ENCODE measurements around the gene CTBS. TPM values are rescaled to one million over a fixed set of nuclear protein-coding genes. Genes with fewer than 3 reads are reported as not detected.

CTBS gene, protein sequence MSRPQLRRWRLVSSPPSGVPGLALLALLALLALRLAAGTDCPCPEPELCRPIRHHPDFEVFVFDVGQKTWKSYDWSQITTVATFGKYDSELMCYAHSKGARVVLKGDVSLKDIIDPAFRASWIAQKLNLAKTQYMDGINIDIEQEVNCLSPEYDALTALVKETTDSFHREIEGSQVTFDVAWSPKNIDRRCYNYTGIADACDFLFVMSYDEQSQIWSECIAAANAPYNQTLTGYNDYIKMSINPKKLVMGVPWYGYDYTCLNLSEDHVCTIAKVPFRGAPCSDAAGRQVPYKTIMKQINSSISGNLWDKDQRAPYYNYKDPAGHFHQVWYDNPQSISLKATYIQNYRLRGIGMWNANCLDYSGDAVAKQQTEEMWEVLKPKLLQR
- polyA plus RNA-seq (2013, experiment 1 of 2) = 20.4 TPM
- 20.3 TPM for polyA plus RNA-seq (2013, experiment 2 of 2)

DNA sequence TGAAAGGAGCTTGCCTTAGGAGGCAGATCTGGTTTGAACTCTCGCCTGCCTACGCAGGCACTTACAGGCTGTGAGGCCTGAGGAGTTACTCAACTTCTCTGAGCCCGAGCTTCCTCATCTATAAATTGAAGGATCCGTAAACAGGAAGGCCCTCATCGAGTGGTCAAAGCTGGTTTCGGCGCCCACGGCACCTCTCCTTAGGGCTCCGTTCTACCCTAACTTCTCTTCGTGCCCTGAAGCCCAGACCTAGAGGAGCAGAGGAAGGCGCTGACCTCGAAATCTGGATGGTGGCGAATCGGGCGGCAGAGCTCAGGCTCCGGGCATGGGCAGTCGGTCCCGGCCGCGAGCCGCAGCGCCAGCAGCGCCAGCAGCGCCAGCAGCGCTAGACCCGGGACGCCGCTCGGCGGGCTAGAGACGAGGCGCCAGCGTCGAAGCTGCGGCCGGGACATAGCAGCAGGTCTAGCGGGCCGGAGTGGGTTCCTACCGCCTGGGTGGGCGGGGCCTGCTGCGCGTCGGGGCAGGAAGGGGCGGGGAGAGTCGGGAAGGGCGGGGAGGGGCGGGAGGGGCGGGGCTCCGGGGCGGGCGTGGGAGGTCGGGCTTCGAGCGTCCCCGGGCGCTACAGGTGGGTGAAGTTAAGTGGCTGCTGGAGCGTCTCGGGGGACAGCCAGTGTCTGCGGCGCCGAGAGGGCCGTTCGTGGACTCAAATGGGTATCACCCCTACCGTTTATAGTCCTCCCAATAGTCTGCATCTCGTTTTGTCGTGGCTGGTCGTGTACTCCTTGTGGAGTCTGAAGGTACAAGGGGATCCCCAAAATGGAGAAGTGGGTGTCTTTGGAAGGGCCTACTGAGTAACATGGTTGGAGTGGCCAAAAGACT lies at the start of gene CTBS:
TSS of gene CTBS (minus strand) at position 474 of the 876 bp plus-strand sequence. CDS start at position 449, 25 bp downstream.
- Histone ChIP-seq H3K27ac (ENCODE audit: low read depth, low read length, severe bottlenecking) (peak within 1 kb of the TSS; percentile 97), H3K9me3 (ENCODE audit: control insufficient read depth, low read length) (no peaks in the 10 kb centered on the region), H3K36me3 (ENCODE audit: control insufficient read depth, insufficient read depth, low read length) (peaks cover 9% of the 10 kb centered on the region), H3K4me1 (ENCODE audit: control insufficient read depth, insufficient read depth, low read length, poor library complexity, severe bottlenecking) (peaks cover 6% of the 10 kb centered on the region), H3K4me3 (ENCODE audit: extremely low read depth, insufficient read depth, low read length, poor library complexity, severe bottlenecking) (peak within 1 kb of the TSS; percentile 71)
- WGBS, 2 experiments (ENCODE audit: insufficient coverage in 2 of 2) = 1 to 2% methylated on average over 33 to 34 of the region's 67 CpGs

DNA sequence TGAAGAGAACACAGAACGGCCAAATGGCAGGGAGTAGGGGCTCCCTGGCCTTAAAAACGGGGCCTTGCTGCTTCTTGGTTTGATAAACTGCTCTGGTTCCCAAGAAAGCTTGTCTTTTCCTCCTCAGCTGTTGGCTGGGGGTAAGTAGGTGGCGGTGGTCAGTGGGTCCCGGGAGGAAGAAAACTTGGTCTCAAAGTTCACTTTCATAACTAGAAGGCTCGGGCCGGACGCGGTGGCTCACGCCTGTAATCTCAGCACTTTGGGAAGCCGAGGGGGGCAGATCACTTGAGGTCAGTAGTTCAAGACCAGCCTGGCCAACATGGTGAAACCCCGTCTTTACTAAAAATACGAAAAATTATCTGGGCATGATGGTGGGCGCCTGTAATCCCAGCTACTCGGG lies 47.3 kb upstream of the CTBS start:
- 88 to 100% methylated on average over 7 to 14 of the region's 14 CpGs for WGBS, 2 experiments (ENCODE audit: insufficient coverage in 2 of 2)
- H3K9me3 ChIP-seq (ENCODE audit: control insufficient read depth, low read length) = no peaks in the 10 kb centered on the region
- no peak overlapping the region for H3K27ac ChIP-seq (ENCODE audit: low read depth, low read length, severe bottlenecking)
- no peaks in the 10 kb centered on the region for H3K36me3 ChIP-seq (ENCODE audit: control insufficient read depth, insufficient read depth, low read length)
- peaks cover 16% of the 10 kb centered on the region for H3K4me1 ChIP-seq (ENCODE audit: control insufficient read depth, insufficient read depth, low read length, poor library complexity, severe bottlenecking)
- H3K4me3 ChIP-seq (ENCODE audit: extremely low read depth, insufficient read depth, low read length, poor library complexity, severe bottlenecking) = no peak overlapping the region

GRCh38 chr1:84620720-84621313 lies 46.6 kb upstream of the CTBS start:
- Histone ChIP-seq H3K27ac (ENCODE audit: low read depth, low read length, severe bottlenecking) (peak overlapping the region; percentile 72), H3K9me3 (ENCODE audit: control insufficient read depth, low read length) (no peaks in the 10 kb centered on the region), H3K4me3 (ENCODE audit: extremely low read depth, insufficient read depth, low read length, poor library complexity, severe bottlenecking) (peak overlapping the region; percentile 35), H3K4me1 (ENCODE audit: control insufficient read depth, insufficient read depth, low read length, poor library complexity, severe bottlenecking) (peaks cover 16% of the 10 kb centered on the region), H3K36me3 (ENCODE audit: control insufficient read depth, insufficient read depth, low read length) (no peaks in the 10 kb centered on the region)
- WGBS, 2 experiments (ENCODE audit: insufficient coverage in 2 of 2) = 2 to 6% methylated on average over 8 to 35 of the region's 46 CpGs

GRCh38 chr1:84619383-84620102 lies 45.3 kb upstream of the CTBS start:
- no peak overlapping the region for H3K4me3 ChIP-seq (ENCODE audit: extremely low read depth, insufficient read depth, low read length, poor library complexity, severe bottlenecking)
- H3K36me3 ChIP-seq (ENCODE audit: control insufficient read depth, insufficient read depth, low read length) = no peaks in the 10 kb centered on the region
- WGBS, 2 experiments (ENCODE audit: insufficient coverage in 2 of 2) = 60 to 73% methylated on average over 1 to 7 of the region's 9 CpGs
- peaks cover 14% of the 10 kb centered on the region for H3K4me1 ChIP-seq (ENCODE audit: control insufficient read depth, insufficient read depth, low read length, poor library complexity, severe bottlenecking)
- peak overlapping the region; percentile 92 for H3K27ac ChIP-seq (ENCODE audit: low read depth, low read length, severe bottlenecking)
- H3K9me3 ChIP-seq (ENCODE audit: control insufficient read depth, low read length) = peaks cover 7% of the 10 kb centered on the region

DNA sequence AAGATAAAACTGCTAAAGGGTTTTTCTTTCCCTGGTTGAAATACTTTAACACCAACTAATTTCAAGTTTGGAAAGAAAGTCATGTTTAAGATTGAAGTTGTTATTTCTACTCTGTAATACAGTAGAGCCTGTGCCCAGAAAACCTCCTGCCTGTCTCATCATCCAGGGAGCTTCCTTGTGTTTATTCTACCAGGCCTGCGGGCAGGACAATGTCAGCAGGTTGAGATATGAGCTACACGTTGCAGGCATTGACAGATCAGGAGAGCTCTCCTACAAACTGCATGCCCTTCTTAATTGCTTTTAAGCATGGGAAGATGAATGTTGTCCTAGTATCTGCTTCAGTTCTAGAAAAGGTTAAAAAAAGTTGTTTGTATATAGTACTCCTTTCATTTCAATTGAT lies 43.1 kb upstream of the CTBS start:
- Histone ChIP-seq H3K4me1 (ENCODE audit: control insufficient read depth, insufficient read depth, low read length, poor library complexity, severe bottlenecking) (peaks cover 14% of the 10 kb centered on the region), H3K4me3 (ENCODE audit: extremely low read depth, insufficient read depth, low read length, poor library complexity, severe bottlenecking) (no peak overlapping the region), H3K36me3 (ENCODE audit: control insufficient read depth, insufficient read depth, low read length) (no peaks in the 10 kb centered on the region), H3K9me3 (ENCODE audit: control insufficient read depth, low read length) (peaks cover 28% of the 10 kb centered on the region), H3K27ac (ENCODE audit: low read depth, low read length, severe bottlenecking) (peak overlapping the region; percentile 36)
- 76 to 94% methylated on average over 2 of the region's 2 CpGs for WGBS, 2 experiments (ENCODE audit: insufficient coverage in 2 of 2)

GRCh38 chr1:84615790-84616189 lies 41.5 kb upstream of the CTBS start:
- no peak overlapping the region for H3K4me3 ChIP-seq (ENCODE audit: extremely low read depth, insufficient read depth, low read length, poor library complexity, severe bottlenecking)
- no peaks in the 10 kb centered on the region for H3K36me3 ChIP-seq (ENCODE audit: control insufficient read depth, insufficient read depth, low read length)
- H3K4me1 ChIP-seq (ENCODE audit: control insufficient read depth, insufficient read depth, low read length, poor library complexity, severe bottlenecking) = peaks cover 14% of the 10 kb centered on the region
- H3K27ac ChIP-seq (ENCODE audit: low read depth, low read length, severe bottlenecking) = no peak overlapping the region
- WGBS, 2 experiments (ENCODE audit: insufficient coverage in 2 of 2) = no CpG with 5 or more reads among the region's 1 CpG
- H3K9me3 ChIP-seq (ENCODE audit: control insufficient read depth, low read length) = peaks cover 32% of the 10 kb centered on the region

- WGBS, 2 experiments (ENCODE audit: insufficient coverage in 2 of 2) = 90 to 100% methylated on average over 1 of the region's 2 CpGs
- peaks cover 6% of the 10 kb centered on the region for H3K4me1 ChIP-seq (ENCODE audit: control insufficient read depth, insufficient read depth, low read length, poor library complexity, severe bottlenecking)
- H3K36me3 ChIP-seq (ENCODE audit: control insufficient read depth, insufficient read depth, low read length) = no peaks in the 10 kb centered on the region
- no peak overlapping the region for H3K4me3 ChIP-seq (ENCODE audit: extremely low read depth, insufficient read depth, low read length, poor library complexity, severe bottlenecking)
- no peak overlapping the region for H3K27ac ChIP-seq (ENCODE audit: low read depth, low read length, severe bottlenecking)
- H3K9me3 ChIP-seq (ENCODE audit: control insufficient read depth, low read length) = peaks cover 39% of the 10 kb centered on the region
Observed at GRCh38 chr1:84613887-84614286, 39.6 kb upstream of the CTBS start.

DNA sequence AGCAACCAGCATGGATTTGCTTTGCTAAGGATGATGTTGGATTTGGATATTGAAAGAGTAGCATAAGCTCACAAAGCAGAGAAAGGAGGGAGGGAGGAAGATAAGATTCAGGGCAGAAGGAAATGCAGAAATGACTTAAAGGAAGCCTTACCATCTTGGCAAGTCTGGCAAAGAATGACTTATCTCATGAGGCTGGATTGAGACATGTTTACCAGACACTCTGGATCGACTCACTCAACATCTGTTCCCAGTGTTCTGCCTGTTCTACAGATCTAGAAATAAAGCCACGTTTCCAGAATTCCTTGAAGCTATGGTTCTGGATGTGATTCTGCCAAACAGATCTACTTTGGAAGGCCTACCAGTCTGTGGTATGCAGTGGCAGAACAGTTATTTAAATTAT lies 38.8 kb upstream of the CTBS start:
- Histone ChIP-seq H3K4me3 (ENCODE audit: extremely low read depth, insufficient read depth, low read length, poor library complexity, severe bottlenecking) (no peak overlapping the region), H3K36me3 (ENCODE audit: control insufficient read depth, insufficient read depth, low read length) (no peaks in the 10 kb centered on the region), H3K27ac (ENCODE audit: low read depth, low read length, severe bottlenecking) (no peak overlapping the region), H3K9me3 (ENCODE audit: control insufficient read depth, low read length) (peaks cover 39% of the 10 kb centered on the region), H3K4me1 (ENCODE audit: control insufficient read depth, insufficient read depth, low read length, poor library complexity, severe bottlenecking) (peaks cover 6% of the 10 kb centered on the region)
- WGBS, 2 experiments (ENCODE audit: insufficient coverage in 2 of 2) = 73% methylated on average over 2 of the region's 2 CpGs; no CpG with 5 or more reads in 1 of the 2 experiments

GRCh38 chr1:84611796-84612195 lies 37.6 kb upstream of the CTBS start:
- H3K9me3 ChIP-seq (ENCODE audit: control insufficient read depth, low read length) = peaks cover 43% of the 10 kb centered on the region
- 43% methylated on average over 1 of the region's 3 CpGs; no CpG with 5 or more reads in 1 of the 2 experiments for WGBS, 2 experiments (ENCODE audit: insufficient coverage in 2 of 2)
- peak overlapping the region; percentile 66 for H3K27ac ChIP-seq (ENCODE audit: low read depth, low read length, severe bottlenecking)
- no peaks in the 10 kb centered on the region for H3K4me1 ChIP-seq (ENCODE audit: control insufficient read depth, insufficient read depth, low read length, poor library complexity, severe bottlenecking)
- no peak overlapping the region for H3K4me3 ChIP-seq (ENCODE audit: extremely low read depth, insufficient read depth, low read length, poor library complexity, severe bottlenecking)
- H3K36me3 ChIP-seq (ENCODE audit: control insufficient read depth, insufficient read depth, low read length) = no peaks in the 10 kb centered on the region

DNA sequence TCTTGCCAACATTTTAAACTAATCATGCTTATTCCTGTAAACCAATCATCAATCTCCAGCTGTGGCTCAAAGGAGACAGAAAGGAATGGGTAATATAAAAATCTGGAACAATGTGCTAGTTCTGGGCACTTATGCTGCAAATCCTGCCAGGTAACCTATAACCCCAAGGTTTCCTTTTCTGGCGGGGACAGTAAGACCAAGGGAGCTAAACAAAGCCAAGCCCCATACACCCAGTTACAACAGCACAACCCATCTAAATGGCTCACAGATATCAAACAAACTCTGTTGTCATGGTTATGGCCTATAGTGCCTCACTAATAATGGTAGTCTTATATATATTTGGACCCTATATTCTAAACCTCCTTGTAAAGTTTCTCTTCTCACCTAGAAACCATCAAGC lies 36.9 kb upstream of the CTBS start:
- no peak overlapping the region for H3K4me3 ChIP-seq (ENCODE audit: extremely low read depth, insufficient read depth, low read length, poor library complexity, severe bottlenecking)
- 20% methylated on average over 1 of the region's 1 CpG; no CpG with 5 or more reads in 1 of the 2 experiments for WGBS, 2 experiments (ENCODE audit: insufficient coverage in 2 of 2)
- H3K36me3 ChIP-seq (ENCODE audit: control insufficient read depth, insufficient read depth, low read length) = no peaks in the 10 kb centered on the region
- H3K9me3 ChIP-seq (ENCODE audit: control insufficient read depth, low read length) = peaks cover 51% of the 10 kb centered on the region
- no peak overlapping the region for H3K27ac ChIP-seq (ENCODE audit: low read depth, low read length, severe bottlenecking)
- no peaks in the 10 kb centered on the region for H3K4me1 ChIP-seq (ENCODE audit: control insufficient read depth, insufficient read depth, low read length, poor library complexity, severe bottlenecking)
